GM19328 (cell line): Measurements from ENCODE around the gene MAP3K6.
A peak's percentile ranks its signal among the peaks of the same experiment; 100 is the strongest.

Experiments
- ATAC-seq: cut with Tn5 transposase; IDR thresholded peaks from one replicate; pipeline ENCODE4 v1.9.1; 2021; ENCODE audit warnings: mild to moderate bottlenecking, moderate library complexity; ENCODE audit not compliant: unreplicated experiment

Gene MAP3K6

DNA sequence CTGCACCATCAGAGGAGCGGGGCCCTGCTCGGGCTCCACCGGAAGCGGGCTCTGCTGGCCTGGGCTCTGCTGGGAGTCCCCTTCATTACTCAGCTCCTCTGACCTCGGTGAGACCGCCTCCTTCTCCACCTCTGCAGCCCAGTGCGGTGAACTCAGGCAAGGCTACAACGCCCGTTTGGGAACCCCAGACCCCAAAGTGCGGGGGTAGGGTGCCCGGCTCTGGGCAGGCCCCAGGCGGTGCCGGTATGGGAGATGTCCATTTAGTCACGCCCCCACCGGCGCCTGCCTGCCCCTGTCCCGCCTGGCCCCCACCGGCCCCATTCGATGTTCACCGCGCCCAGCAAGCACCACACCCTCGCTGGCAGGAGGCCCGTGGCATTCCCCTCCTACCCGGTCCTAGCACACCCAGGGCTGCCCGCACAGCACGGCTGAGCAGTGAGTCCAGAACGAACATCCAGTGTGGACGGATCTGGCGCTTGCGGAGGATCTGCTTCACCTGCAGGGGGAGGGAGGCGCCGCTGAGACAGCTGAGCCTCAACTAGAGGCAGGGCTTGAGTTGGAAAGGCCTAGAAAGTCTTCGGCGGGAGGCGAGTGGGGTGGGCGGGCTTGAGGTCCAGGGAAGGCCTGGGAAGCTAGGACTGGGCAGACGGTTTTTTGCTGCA, 10.0 kb downstream of the MAP3K6 start:
- no peak for ATAC-seq

- ATAC-seq, result no peak
These were observed 10.5 kb downstream of the MAP3K6 start for GRCh38 chr1:27356277-27356618.

DNA sequence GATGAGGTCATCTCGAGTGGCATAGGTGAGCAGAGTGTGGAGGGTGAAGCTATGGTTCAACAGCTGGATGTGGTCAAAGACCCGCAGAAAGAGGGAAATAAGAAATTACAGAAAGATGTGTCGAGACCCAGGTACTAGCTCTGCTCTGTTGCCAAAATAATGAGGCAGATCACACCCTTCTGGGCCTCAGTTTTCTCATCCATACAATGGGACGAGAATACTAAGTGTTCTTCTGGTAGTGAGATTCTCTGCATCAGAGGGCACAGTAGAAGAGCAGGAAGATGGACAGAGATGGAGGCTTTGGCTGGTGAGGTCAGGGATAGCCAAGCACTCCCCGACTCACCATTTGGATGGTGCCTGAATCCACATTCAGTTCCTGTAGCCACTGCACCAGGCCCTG, 11.1 kb downstream of the MAP3K6 start:
- no peak for ATAC-seq

DNA sequence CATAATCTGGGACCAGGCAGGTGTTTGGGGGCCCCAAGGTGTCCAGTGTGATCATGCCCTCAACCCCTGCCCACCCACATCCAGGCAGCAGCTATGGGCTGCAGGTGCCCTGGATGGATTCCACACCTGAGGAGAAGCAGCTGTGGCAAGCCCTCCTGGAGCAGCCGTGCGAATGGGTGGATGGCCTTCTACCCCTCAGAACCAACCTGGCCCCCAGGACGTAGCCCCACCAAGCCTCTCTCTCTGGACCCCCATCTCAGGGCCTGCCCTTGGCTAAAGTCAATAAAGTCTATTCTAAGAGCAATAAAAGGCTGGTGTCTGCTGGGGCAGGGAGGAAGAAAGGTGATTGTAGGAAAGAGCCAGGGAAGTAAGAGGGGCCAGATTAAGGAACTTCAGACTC, 13.1 kb downstream of the MAP3K6 start:
- ATAC-seq, result no peak

GRCh38 chr1:27353166-27353565, 13.6 kb downstream of the MAP3K6 start:
- no peak for ATAC-seq

GRCh38 chr1:27351541-27352107, 15.1 kb downstream of the MAP3K6 start:
- no peak for ATAC-seq

DNA sequence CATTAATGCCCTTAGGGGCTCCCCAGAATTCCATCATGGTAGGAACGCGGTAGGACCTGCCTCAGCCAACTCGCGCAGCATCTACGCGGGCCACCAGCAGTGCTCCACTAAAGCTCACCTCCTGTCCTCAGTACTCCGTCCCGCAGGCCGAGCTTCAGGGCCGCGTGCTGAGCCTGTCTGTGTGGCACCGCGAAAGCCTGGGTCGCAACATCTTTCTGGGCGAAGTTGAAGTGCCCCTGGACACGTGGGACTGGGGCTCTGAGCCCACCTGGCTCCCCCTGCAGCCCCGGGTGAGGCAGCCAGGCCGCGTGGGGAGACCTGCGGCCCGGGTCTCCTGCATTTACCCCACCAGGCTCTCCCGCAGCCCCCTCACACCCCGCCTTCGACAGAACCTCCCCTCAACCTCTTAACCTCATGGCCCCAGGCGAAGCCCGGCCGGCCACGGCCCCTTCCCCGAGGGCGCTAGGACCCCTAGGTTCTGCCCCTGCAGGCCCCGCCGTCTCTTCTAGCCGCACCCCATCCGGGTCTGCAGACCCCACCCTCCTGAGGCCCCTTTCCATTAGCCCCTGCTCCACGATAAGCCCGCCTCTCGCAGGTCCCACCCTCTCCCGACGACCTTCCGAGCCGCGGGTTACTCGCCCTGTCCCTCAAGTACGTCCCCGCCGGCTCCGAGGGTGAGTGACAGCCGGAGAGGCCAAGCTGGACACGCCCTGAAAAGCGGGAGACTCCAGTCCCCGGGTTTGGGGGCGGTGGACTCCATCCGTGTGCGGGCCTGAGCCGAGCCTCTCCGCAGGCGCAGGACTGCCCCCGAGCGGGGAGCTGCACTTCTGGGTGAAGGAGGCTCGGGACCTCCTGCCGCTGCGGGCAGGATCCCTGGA, 15.9 kb downstream of the MAP3K6 start:
- no peak for ATAC-seq

DNA sequence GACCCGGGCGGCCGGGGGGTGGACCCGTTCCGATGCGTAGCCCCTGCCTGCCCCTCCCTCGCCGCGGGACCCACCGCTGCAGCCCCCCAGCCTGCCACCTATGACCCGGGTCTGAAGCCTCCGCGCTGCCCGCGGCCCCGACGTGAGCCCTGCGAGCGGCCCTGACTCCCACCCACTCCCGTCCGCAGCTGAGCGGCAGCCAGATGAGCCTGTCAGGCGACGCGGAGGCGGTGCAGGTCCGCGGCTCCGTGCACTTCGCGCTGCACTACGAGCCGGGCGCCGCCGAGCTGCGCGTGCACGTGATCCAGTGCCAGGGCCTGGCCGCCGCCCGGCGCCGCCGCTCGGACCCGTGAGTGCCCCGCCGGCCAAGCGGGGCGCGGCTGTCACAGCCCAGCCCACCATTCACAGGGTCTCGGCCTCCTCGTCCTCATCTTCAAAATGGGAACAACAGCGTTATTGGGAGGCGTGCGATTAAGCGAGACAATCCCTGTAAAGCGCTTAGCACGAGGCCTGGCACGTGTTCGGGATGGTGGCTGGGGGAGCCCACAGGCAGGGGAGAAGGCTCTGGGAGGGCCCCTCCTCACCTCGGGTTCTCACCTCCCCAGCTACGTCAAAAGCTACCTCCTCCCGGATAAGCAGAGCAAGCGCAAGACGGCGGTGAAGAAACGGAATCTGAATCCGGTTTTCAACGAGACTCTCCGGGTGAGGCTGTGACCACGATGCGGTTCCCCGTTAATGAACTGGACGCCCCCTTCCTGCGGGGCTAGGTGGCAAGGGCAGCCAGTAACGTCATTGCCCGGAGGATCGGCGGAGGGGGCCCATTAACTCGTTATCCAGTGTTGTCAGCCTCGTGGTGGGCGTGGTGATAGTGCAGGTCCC, 16.7 kb downstream of the MAP3K6 start:
- no peak for ATAC-seq

DNA sequence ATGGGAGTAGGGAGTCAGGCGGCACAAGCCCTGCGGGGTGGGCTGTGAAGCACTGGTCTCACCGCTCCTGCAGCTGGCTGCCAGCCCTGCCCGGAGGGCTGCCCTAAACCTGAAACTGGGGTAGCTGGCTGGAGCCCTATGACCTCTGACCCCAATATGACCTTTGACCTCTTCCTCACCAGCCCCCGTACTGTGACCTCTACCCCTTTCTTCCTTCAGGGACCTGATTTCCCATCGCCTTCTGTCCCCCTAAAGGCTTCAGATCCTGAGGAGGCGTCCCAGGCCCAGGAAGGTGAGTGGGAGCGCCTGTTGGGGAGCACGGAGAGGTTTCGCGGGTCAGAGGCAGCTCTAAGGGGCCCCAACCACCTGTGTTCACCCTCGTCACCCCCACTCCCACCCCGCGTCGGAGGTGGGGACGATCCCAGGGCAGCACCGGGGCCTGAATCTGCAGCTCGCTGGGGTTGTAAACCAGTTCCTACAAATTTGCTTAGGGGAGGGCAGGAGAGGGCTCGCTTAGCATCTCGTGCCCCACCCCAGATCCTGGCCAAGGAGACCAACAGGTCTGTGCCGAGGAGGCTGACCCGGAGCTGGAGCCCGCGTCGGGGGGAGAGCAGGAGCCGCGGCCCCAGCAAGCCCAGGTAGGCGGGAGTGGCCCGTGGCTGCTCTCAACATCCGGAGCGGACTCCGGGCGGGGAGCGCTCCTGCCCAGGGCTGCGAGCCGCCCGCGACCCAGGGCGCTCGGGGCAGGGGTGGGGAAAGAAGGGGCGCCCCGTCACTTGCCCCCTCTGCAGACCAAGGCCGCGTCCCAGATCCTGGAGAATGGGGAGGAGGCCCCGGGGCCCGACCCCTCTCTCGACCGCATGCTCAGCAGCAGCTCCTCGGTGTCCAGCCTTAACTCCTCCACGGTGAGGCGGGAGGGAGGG, 17.6 kb downstream of the MAP3K6 start:
- ATAC-seq, result no peak

DNA sequence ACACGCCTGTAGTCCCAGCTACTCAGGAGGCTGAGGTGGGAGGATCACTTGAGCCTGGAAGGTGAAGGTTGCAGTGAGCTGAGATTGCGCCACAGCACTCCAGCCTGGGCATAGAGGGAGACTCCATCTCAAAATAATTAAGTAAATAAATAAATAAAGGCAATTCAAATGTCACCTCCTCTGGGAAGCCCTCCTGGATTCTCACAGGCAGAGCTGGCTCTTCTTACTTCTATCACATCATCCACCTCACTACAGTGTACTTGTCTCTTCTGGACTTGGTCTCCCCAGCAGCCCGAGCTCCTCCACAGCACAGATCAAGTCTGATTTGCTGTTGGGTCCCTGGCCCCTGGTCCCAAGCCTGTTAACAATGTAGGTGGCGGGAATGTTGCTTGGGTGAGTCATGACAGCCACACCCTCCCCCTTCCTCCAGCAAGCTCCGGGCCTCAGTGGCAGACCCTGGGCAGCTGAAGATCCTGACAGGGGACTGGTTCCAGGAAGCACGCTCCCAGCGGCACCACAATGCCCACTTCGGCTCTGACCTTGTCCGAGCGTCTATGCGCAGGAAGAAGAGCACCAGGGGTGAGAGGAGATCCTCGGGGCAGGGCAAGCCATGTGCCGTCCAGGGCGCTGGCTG, 19.7 kb downstream of the MAP3K6 start:
- ATAC-seq, result no peak

GRCh38 chr1:27346357-27346756, 20.4 kb downstream of the MAP3K6 start:
- no peak for ATAC-seq

DNA sequence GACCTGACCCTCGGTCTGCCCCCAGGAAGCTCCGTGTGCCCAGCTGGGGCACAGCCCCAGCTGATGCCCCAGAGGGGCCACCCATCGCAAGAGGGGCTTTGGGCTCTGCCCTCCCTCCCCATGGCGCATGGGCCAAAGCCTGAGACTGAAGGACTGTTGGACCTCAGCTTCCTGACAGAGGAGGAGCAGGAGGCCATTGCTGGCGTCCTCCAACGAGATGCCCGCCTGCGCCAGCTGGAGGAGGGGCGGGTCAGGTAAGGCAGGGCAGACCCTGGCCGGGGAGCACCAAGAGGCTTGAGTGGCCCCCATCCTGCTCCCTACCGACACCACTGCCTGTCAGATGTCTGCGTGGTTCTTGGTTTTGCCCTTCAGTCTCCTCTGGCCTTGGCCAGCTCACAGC, 21.5 kb downstream of the MAP3K6 start:
- no peak for ATAC-seq

DNA sequence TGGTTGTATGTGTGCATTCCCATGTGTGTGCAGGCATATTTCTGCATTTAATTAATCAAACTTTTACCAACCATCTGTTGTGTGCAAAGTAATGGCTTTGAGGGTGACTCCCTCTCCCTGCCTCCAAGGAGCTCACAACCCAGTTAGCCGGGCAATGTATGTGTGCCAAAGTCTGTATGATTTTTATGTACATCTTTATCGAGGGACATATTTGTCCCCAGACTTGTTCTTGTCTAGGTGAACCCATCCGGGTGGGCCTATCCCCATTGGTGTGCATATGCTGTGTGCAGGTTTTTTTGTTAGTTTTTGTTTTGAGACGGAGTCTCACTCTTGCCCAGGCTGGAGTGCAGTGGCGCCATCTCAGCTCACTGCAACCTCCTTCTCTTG, 23.1 kb downstream of the MAP3K6 start:
- ATAC-seq, result no peak

DNA sequence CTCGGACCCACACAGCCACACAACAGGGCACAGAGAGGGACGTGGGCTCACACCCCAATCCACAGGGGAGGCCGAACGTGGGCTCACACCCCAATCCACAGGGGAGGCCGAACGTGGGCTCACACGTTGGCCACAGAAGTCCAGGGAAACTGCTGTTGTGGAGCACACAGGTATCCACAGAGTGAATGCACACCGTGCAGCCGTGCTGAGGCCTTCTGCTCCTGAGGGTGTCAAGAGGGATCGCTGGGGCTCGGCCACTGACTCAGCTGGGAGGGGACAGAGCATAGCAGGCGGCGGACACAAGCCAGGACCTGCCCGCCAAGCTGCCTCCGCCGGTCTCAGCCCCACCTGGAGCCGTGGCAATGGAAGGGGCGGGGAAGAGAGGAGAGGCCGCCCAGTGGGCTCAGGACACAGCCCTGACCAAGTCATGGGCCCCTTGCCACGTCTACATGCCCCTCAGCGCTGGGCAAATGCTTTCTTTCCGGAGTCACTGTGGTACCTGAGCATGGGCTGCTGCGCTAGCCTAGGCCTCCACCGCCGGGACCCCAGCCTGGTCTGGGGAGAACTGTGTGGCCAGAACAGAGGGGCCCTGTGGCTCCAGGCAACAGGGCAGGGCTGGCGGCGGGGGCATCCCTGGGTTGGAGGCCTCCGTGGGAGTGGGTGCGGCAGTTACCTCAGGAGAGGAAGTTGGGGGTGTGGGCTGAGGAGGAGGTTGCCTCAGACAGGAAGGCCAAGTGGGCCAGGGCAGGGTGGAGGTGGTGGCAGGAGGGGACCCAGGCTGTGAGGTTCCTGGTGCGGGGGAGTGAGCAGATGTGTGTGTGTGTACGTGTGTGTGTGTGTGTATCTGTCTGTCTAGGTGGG, 23.8 kb downstream of the MAP3K6 start:
- no peak for ATAC-seq

DNA sequence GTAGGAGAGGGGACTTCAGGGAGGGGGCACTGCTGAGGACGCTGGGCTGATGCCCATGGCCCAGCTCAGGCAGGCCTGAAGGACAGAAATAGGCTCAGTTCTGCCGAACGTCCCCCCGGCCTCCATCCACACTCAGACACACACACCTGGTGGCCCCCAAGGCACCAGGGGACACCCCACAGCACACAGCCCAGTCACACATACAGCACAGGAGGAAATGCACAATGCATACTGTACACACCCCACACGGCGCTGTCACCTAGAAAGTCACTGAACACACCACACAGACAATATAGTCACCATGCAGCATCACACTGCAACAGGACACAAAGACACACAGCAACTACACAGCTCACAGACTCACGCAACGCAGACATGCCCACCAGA, 24.4 kb downstream of the MAP3K6 start:
- ATAC-seq, result no peak

GRCh38 chr1:27341525-27342252, 25.1 kb downstream of the MAP3K6 start, which contains the start of gene SYTL1:
Gene SYTL1, plus strand, starts transcription at chr1:27342022. Its CDS starts 3,313 bp downstream, at chr1:27345335.
- ATAC-seq, result peak; percentile 66

DNA sequence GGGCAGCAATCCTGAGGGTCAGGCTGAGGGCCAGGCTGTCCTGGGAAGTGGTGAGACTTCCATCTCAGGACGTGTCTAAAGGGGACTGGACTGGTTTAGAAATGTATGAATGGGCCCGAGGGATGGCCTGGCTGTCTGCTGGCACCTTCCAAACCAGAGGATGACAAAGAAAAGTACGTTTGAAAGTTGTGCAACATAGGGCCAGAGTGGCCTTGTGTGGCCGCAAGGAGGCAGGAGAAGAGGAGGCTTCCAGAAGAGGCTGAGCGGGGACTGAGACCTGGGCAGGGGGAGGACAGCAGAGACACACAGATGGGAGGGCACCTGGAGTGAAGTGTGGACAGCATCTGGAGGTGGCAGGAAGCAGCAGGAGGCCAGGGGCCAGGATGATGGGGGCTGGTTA, 27.5 kb downstream of the MAP3K6 start:
- no peak for ATAC-seq

GRCh38 chr1:27338751-27339150, 28.0 kb downstream of the MAP3K6 start:
- ATAC-seq, result no peak
